ENCODE results near the gene GALR2.

GALR2 gene

GRCh38 chr17:76088868-76089576, 14.4 kb downstream of the GALR2 start:
- no peak for DNase-seq (ENCODE audit: low read depth)
- H3K4me3 ChIP-seq (ENCODE audit: low read length) = no peak overlapping the region
- no peak for TF ChIP-seq CTCF (conservative IDR thresholded peaks at IDR 0.05; ENCODE audit: low read depth, low read length)

GRCh38 chr17:76089680-76090516, 15.3 kb downstream of the GALR2 start:
- H3K4me3 ChIP-seq (ENCODE audit: low read length) = no peak overlapping the region
- no peak for TF ChIP-seq CTCF (conservative IDR thresholded peaks at IDR 0.05; ENCODE audit: low read depth, low read length)
- no peak for DNase-seq (ENCODE audit: low read depth)

GRCh38 chr17:76090517-76091129, 16.0 kb downstream of the GALR2 start:
- no peak for DNase-seq (ENCODE audit: low read depth)
- no peak for TF ChIP-seq CTCF (conservative IDR thresholded peaks at IDR 0.05; ENCODE audit: low read depth, low read length)
- H3K4me3 ChIP-seq (ENCODE audit: low read length) = no peak overlapping the region

GRCh38 chr17:76091526-76092286, 17.1 kb downstream of the GALR2 start:
- DNase-seq (ENCODE audit: low read depth) = no peak
- no peak overlapping the region for H3K4me3 ChIP-seq (ENCODE audit: low read length)
- no peak for TF ChIP-seq CTCF (conservative IDR thresholded peaks at IDR 0.05; ENCODE audit: low read depth, low read length)

GRCh38 chr17:76092526-76093413, 18.2 kb downstream of the GALR2 start:
- no peak for DNase-seq (ENCODE audit: low read depth)
- TF ChIP-seq CTCF (conservative IDR thresholded peaks at IDR 0.05; ENCODE audit: low read depth, low read length) = no peak
- H3K4me3 ChIP-seq (ENCODE audit: low read length) = no peak overlapping the region

GRCh38 chr17:76094046-76094445, 19.5 kb downstream of the GALR2 start:
- no peak for TF ChIP-seq CTCF (conservative IDR thresholded peaks at IDR 0.05; ENCODE audit: low read depth, low read length)
- DNase-seq (ENCODE audit: low read depth) = no peak
- H3K4me3 ChIP-seq (ENCODE audit: low read length) = no peak overlapping the region
